ENCODE data around the gene ATXN7L1. TPM values are rescaled to one million over a fixed set of nuclear protein-coding genes. Genes with fewer than 3 reads are reported as not detected.

ATXN7L1 gene
- total and polyA plus RNA-seq, 2 of the 4 experiments (the other 2 are of a cell fraction) = 3.5 to 4.3 TPM

- peaks cover 4 to 59% of the 10 kb centered on the region in 2 experiments for H3K79me1 ChIP-seq (ENCODE audit: low read depth in 1 of 2, low read length in 2 of 2)
- ATAC-seq (ENCODE audit: low read depth) = no peak
- intact Hi-C loops (cut with micrococcal nuclease) = no loop called here
- CTCF ChIA-PET = no interaction called here
- TF ChIP-seq RAD21 (IDR thresholded peaks at IDR 0.05; ENCODE audit: low read length) (no peak), MXI1 (IDR thresholded peaks at IDR 0.05; ENCODE audit: borderline replicate concordance, low read depth, low read length) (no peak), MAZ (IDR thresholded peaks at IDR 0.05; ENCODE audit: borderline replicate concordance, low read depth, low read length) (no peak), USF2 (IDR thresholded peaks at IDR 0.05; ENCODE audit: low read depth, low read length) (no peak), MAFK (IDR thresholded peaks at IDR 0.05; ENCODE audit: low read depth, low read length) (no peak), FOS (IDR thresholded peaks at IDR 0.05; ENCODE audit: low read depth, low read length) (no peak), CTCF (conservative IDR thresholded peaks at IDR 0.05; ENCODE audit: low read depth, low read length) (no peak), SMC3 (IDR thresholded peaks at IDR 0.05; ENCODE audit: low read depth, low read length) (no peak), CEBPB (IDR thresholded peaks at IDR 0.05; ENCODE audit: low read depth, low read length) (no peak), RFX5 (IDR thresholded peaks at IDR 0.05; ENCODE audit: low read depth, low read length) (no peak), BHLHE40 (IDR thresholded peaks at IDR 0.05; ENCODE audit: low read depth, low read length) (no peak), POLR2A (IDR thresholded peaks at IDR 0.05; ENCODE audit: low read depth, low read length) (no peak), CHD1 (IDR thresholded peaks at IDR 0.05; ENCODE audit: low read depth, low read length) (no peak), ELK1 (IDR thresholded peaks at IDR 0.05; ENCODE audit: borderline replicate concordance, low read depth, low read length) (no peak), RCOR1 (IDR thresholded peaks at IDR 0.05; ENCODE audit: insufficient replicate concordance, low read length) (no peak), NFE2L2 (IDR thresholded peaks at IDR 0.05; ENCODE audit: low read depth, low read length) (no peak)
- H3K4me3 ChIP-seq (ENCODE audit: insufficient read depth, low read depth, low read length) = no peak overlapping the region
- no CpG with 5 or more reads among the region's 7 CpGs for WGBS, 2 experiments (ENCODE audit: extremely low coverage in 2 of 2, insufficient read length in 1 of 2)
- dilution Hi-C loops (cut with HindIII; ENCODE audit: low sequenced_read_pairs, unreplicated experiment) = no loop called here
- H3K14ac ChIP-seq (replicated peaks; ENCODE audit: low read depth, low read length) = no peak overlapping the region
- H3K4ac ChIP-seq (ENCODE audit: low read depth, low read length) = no peak overlapping the region
- BruUV-seq (replicated peaks) = no TSS peak
- no peak for DNase-seq
- POLR2A ChIA-PET (ENCODE audit: unreplicated experiment) = no interaction called here
- no peaks in the 10 kb centered on the region for H3K27me3 ChIP-seq (ENCODE audit: control insufficient read depth, insufficient read depth, low read length)
- H2AK9ac ChIP-seq (replicated peaks; ENCODE audit: low read depth, low read length, poor library complexity) = no peak overlapping the region
- H3K56ac ChIP-seq (ENCODE audit: extremely low read depth, insufficient read depth, low read length) = no peak overlapping the region
- no peaks in the 10 kb centered on the region for H3K36me3 ChIP-seq (ENCODE audit: control insufficient read depth, insufficient read depth, low read length)
- no peak overlapping the region for H2BK5ac ChIP-seq (ENCODE audit: low read depth, low read length, poor library complexity, severe bottlenecking)
- no peak overlapping the region for H3K18ac ChIP-seq (ENCODE audit: low read depth, low read length)
- H2BK20ac ChIP-seq (ENCODE audit: low read depth, low read length) = no peak overlapping the region
- H3K27ac ChIP-seq (ENCODE audit: insufficient read depth, low read length) = no peak overlapping the region
- no peak overlapping the region for H2AK5ac ChIP-seq (ENCODE audit: low read depth, low read length)
- H3K9me1 ChIP-seq (ENCODE audit: insufficient read depth, low read length) = peaks cover 37% of the 10 kb centered on the region
- H3K9me3 ChIP-seq (ENCODE audit: control insufficient read depth, insufficient read depth, low read length) = no peaks in the 10 kb centered on the region
- H3K4me1 ChIP-seq (ENCODE audit: control insufficient read depth, insufficient read depth, low read length) = peaks cover 32% of the 10 kb centered on the region
- no peak overlapping the region for H4K91ac ChIP-seq (ENCODE audit: insufficient read depth, low read depth, low read length)
- no peak overlapping the region for H2AFZ ChIP-seq (replicated peaks; ENCODE audit: low read length, poor library complexity)
- no peak overlapping the region for H2BK120ac ChIP-seq (ENCODE audit: low read depth, low read length)
- H3K23ac ChIP-seq (ENCODE audit: low read depth, low read length) = no peak overlapping the region
- H4K5ac ChIP-seq (ENCODE audit: low read depth, low read length) = no peak overlapping the region
- in situ Hi-C loops (cut with MboI; ENCODE audit: low sequenced_read_pairs) = no loop called here
- peaks cover 9% of the 10 kb centered on the region; the same call in 1 of the 2 replicates for H4K20me1 ChIP-seq (ENCODE audit: insufficient read depth, low read length)
- no peak overlapping the region for H3K4me2 ChIP-seq (ENCODE audit: low read depth, low read length)
- H3K9ac ChIP-seq (ENCODE audit: low read depth, low read length) = no peak overlapping the region
- no peak overlapping the region for H2BK15ac ChIP-seq (ENCODE audit: low read depth, low read length)
- H4K8ac ChIP-seq (ENCODE audit: low read depth in 2 of 2, low read length in 2 of 2) = no peak overlapping the region
Observed at GRCh38 chr7:105797652-105798051, 78.7 kb downstream of the ATXN7L1 start.

Data from IMR-90 (cell line).